22Rv1 (cell line): ENCODE results near the gene EPB41L4B.

Experiments used
- H3K27ac ChIP-seq: fragments of 450-650 bp; 2 replicates; pipeline ENCODE4 v1.5.1; 2017
- ZFX ChIP-seq: fragments of 450-650 bp; IDR thresholded peaks from 2 replicates; pipeline ENCODE4 v1.6.1; 2017; ENCODE audit warnings: antibody characterized with exemption, borderline replicate concordance
- TF ChIP-seq, protein P1 (sequence below): fragments of 450-650 bp; IDR thresholded peaks from 2 replicates; pipeline ENCODE4 v1.5.1; 2017; ENCODE audit warnings: mild to moderate bottlenecking

Gene EPB41L4B

DNA sequence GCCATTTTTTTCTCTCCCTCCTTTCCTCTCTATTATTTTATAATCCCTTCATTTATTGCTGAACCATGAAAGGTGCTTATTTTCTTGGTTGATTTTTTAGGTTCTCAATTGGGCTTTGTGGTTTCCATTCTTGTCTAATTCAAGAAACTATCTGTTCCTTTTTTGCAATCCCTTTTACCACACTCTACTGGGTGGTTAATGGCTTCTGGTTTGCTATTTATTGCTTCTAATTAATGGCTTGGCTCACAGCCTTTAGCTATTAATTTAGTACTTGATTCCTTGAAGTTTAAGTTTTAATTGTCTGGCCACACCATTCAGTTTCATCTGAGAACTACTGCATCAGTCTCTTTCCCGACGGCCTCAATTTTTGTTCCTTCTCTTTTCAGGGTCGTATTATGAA, 159.4 kb downstream of the EPB41L4B start:
- TF ChIP-seq, protein P1, sequence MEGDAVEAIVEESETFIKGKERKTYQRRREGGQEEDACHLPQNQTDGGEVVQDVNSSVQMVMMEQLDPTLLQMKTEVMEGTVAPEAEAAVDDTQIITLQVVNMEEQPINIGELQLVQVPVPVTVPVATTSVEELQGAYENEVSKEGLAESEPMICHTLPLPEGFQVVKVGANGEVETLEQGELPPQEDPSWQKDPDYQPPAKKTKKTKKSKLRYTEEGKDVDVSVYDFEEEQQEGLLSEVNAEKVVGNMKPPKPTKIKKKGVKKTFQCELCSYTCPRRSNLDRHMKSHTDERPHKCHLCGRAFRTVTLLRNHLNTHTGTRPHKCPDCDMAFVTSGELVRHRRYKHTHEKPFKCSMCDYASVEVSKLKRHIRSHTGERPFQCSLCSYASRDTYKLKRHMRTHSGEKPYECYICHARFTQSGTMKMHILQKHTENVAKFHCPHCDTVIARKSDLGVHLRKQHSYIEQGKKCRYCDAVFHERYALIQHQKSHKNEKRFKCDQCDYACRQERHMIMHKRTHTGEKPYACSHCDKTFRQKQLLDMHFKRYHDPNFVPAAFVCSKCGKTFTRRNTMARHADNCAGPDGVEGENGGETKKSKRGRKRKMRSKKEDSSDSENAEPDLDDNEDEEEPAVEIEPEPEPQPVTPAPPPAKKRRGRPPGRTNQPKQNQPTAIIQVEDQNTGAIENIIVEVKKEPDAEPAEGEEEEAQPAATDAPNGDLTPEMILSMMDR: no peak
- no peak for TF ChIP-seq ZFX

DNA sequence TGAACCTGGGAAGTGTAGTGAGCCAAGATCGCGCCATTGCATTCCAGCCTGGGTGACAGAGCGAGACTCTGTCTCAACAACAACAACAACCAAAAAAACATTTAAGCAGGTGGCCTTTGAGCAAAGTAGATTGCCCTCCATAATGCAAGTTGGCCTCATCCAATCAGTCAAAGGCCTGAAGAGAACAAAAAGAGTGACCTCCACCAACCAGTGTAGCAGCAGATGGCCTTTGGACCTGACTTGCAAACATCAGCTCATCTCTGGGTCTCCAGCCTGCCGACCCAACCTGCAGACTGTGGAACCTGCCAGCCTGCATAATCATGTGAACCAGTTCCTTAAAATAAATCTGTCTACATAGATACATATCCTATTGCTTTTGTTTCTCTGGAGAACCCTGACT, 161.3 kb downstream of the EPB41L4B start:
- TF ChIP-seq, protein P1: no peak
- no peak for TF ChIP-seq ZFX
- H3K27ac ChIP-seq: no peak overlapping the region

More for the DNA sequence above, 159.4 kb downstream of the EPB41L4B start:
- H3K27ac ChIP-seq: no peak overlapping the region

DNA sequence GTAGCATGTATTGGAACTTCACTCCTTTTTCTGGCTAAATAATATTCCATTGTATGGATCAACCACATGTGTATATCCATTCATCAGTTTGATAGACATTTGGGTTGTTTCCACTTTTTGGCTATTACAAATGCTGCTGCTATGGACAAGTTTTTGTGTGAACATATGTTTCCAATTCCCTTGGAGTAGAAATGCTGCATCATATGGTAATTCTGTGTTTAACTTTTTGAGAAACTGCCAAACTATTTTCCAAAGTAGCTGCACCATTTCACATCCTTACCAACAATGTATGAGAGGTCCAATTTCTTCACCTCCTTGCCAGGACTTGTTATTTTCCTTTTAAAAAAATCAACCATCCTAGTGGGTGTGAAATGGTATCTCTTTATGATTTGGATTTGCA, 162.2 kb downstream of the EPB41L4B start:
- TF ChIP-seq, protein P1: no peak
- no peak for TF ChIP-seq ZFX
- H3K27ac ChIP-seq: no peak overlapping the region

DNA sequence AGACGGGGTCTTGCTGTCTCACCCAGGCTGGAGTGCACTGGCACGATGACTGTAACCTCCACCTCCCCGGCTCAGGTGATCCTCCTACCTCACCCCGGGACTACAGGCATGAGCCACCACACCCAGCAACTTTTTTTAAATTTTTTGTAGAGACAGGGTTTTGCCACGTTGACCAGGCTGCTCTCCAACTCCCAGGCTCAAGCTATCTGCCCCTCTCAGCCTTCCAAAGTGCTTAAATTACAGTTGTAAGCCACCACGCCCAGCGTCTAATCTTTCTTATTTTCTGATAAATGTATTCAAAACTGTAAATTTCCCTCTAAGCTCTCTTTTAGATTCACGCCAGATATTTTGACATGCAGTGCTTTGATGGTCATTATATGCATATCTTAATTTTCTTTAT, 164.2 kb downstream of the EPB41L4B start:
- no peak overlapping the region for H3K27ac ChIP-seq
- TF ChIP-seq ZFX: no peak
- TF ChIP-seq, protein P1: no peak

DNA sequence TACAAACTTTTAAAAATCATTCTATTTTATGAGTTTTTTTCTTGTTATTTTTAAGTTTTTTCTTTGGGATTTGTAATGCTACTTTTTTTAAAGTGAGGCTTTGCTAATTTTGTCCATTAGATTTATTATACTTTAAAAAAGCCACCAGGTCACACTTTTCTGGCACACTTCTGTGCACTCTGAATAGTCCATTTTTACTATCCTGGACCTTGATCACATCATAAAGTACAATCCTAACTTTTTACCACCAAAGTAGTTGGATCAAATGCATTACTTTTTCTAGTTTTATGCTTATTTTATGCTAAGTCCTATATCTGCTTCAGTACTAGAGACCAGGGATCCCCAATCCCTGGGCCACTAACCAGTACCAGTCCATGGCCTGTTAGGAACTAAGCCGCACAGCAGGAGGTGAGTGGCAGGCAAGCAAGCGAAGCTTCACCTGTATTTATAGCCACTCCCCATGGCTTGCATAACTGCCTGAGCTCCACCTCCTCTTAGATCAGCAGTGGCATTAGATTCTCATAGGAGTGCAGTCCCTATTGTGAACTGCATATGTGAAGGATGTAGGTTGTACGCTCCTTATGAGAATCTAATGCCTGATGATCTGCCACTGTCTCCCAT, 169.8 kb downstream of the EPB41L4B start:
- H3K27ac ChIP-seq: no peak overlapping the region
- TF ChIP-seq, protein P1: no peak
- no peak for TF ChIP-seq ZFX

DNA sequence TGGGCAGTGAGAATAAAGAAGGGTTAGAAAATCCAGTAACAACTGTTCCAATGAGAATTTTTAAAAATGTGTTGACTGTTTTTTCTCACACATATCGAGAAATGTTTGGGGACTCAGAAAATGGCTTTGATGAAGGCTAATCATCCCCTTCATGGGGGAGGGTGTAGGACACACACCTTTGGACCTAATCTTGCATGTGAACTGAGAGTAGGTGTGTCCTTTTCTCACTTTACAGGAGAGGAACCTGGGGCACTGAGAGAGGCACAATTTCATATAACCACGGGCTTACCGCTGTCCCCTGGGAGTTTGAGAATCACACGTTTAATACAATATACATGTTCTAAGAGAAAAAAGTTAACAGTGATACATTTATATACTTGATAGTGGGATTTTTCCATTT, 171.1 kb downstream of the EPB41L4B start:
- TF ChIP-seq, protein P1: no peak
- no peak for TF ChIP-seq ZFX
- H3K27ac ChIP-seq: no peak overlapping the region

DNA sequence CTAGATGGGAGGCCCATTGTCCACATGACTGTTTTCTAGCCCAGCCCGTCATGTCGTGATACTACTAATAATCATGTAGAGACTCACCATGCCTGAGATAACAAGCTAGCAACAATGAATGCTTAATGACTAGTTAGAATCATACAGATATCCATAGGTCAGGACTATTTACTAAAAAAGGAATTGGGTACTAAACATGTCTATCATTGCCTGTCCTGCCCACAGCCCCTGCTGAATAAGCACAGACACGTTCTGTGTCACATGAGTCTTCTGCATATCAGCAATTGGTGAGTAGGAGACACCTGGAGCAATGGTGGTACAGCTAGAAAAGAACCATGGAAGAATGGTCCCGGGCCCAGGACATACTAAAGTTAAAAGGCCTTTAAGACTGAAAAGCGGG, 171.8 kb downstream of the EPB41L4B start:
- H3K27ac ChIP-seq: no peak overlapping the region
- no peak for TF ChIP-seq ZFX
- TF ChIP-seq, protein P1: no peak
